ENCODE results near the gene IL12B. TPM values are rescaled to one million over a fixed set of nuclear protein-coding genes. Genes with fewer than 3 reads are reported as not detected.
A peak's percentile ranks its signal among the peaks of the same experiment; 100 is the strongest.

IL12B gene
- total RNA-seq, 1 experiment from 2014 or later, result not detected

DNA sequence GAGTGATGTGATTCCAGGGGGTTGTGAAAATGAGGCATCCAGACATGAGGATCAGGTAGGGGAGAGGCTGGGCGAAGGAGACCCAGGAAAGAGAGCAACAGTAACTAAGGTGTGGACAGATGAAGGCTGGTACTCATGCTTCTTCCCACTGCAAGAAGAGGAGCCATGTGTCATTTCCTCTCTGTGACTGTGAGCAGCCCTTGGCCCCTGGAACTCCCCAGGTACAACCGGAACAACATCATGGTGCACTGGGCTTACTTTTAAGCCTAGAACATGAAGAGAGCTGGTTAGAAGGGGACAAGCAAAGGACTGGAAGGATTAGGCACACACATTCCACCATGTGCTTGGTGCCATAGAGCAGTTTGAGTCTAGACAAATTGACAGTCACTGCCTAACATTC lies 10.9 kb upstream of the IL12B start:
- intact Hi-C loops (cut with micrococcal nuclease; ENCODE audit: unreplicated experiment), result loop anchor here (5.0 kb wide), 2 partner anchors 54 to 566 kb away; no protein-coding TSS in a partner anchor
- POLR2A ChIA-PET (ENCODE audit: unreplicated experiment), result interaction anchor here (0.5 kb wide), 1 partner anchor 572 kb away, joined by 4 read pairs; no protein-coding TSS in a partner anchor
- CTCF ChIA-PET, result interaction anchor here (0.6 kb wide), 1 partner anchor 9 kb away, joined by 7 read pairs; no protein-coding TSS in a partner anchor
- no peaks in the 10 kb centered on the region for H3K9me2 ChIP-seq (ENCODE audit: insufficient read depth)
- no peak for DNase-seq
- H3K79me2 ChIP-seq (ENCODE audit: low read depth), result no peaks in the 10 kb centered on the region
- H3K4me1 ChIP-seq (replicated peaks; ENCODE audit: insufficient read depth), result peaks cover 39% of the 10 kb centered on the region
- no peak overlapping the region for H2AFZ ChIP-seq
- no peaks in the 10 kb centered on the region for H3K36me3 ChIP-seq (ENCODE audit: low read depth)
- no TSS peak for BruUV-seq (replicated peaks)
- no peaks in the 10 kb centered on the region for H4K20me1 ChIP-seq (ENCODE audit: insufficient read depth)
- peaks cover 34% of the 10 kb centered on the region for H3F3A ChIP-seq (ENCODE audit: insufficient read depth, low read depth)
- H3K4me3 ChIP-seq, result no peak overlapping the region
- H3K27me3 ChIP-seq (ENCODE audit: insufficient read depth, low read depth), result peaks cover 21% of the 10 kb centered on the region
- H3K27ac ChIP-seq, result no peak overlapping the region
- TF ChIP-seq EZH2 (IDR thresholded peaks at IDR 0.05; ENCODE audit: low read depth), result no peak
- TF ChIP-seq, protein P1, sequence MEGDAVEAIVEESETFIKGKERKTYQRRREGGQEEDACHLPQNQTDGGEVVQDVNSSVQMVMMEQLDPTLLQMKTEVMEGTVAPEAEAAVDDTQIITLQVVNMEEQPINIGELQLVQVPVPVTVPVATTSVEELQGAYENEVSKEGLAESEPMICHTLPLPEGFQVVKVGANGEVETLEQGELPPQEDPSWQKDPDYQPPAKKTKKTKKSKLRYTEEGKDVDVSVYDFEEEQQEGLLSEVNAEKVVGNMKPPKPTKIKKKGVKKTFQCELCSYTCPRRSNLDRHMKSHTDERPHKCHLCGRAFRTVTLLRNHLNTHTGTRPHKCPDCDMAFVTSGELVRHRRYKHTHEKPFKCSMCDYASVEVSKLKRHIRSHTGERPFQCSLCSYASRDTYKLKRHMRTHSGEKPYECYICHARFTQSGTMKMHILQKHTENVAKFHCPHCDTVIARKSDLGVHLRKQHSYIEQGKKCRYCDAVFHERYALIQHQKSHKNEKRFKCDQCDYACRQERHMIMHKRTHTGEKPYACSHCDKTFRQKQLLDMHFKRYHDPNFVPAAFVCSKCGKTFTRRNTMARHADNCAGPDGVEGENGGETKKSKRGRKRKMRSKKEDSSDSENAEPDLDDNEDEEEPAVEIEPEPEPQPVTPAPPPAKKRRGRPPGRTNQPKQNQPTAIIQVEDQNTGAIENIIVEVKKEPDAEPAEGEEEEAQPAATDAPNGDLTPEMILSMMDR (conservative IDR thresholded peaks at IDR 0.05), result no peak
- H3K4me2 ChIP-seq, result no peak overlapping the region; the same call in 1 of the 2 replicates
- H3K9me3 ChIP-seq (ENCODE audit: insufficient read depth, low read depth), result peaks cover 10% of the 10 kb centered on the region

DNA sequence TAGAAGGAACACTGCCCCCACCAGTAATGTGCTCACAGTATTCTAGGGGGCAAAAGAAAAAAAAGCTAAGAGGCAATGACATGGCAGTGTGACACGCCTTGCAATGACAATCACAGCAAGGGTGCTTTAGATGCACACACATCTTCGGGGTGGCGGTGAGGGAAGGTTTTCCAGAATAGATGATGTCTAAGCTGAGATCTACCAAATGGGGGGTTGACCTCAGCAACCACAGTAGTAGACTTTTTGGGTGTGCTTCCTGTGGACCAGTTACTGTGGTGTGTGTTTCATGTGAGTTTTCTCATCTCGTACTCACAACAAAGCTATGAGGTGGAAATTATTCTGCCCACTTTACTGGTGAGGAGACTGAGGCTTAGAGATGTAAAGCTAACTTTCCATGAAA lies 10.2 kb upstream of the IL12B start:
- CTCF ChIA-PET, result no interaction called here
- no TSS peak for BruUV-seq (replicated peaks)
- Histone ChIP-seq H3K9me3 (ENCODE audit: insufficient read depth, low read depth) (peaks cover 10% of the 10 kb centered on the region), H3K4me3 (no peak overlapping the region), H2AFZ (no peak overlapping the region), H3K79me2 (ENCODE audit: low read depth) (no peaks in the 10 kb centered on the region), H3F3A (ENCODE audit: insufficient read depth, low read depth) (peaks cover 34% of the 10 kb centered on the region), H3K27ac (no peak overlapping the region), H3K4me1 (replicated peaks; ENCODE audit: insufficient read depth) (peaks cover 39% of the 10 kb centered on the region), H3K36me3 (ENCODE audit: low read depth) (no peaks in the 10 kb centered on the region), H3K27me3 (ENCODE audit: insufficient read depth, low read depth) (peaks cover 14% of the 10 kb centered on the region), H3K9me2 (ENCODE audit: insufficient read depth) (no peaks in the 10 kb centered on the region), H3K4me2 (no peak overlapping the region), H4K20me1 (ENCODE audit: insufficient read depth) (no peaks in the 10 kb centered on the region)
- POLR2A ChIA-PET (ENCODE audit: unreplicated experiment), result no interaction called here
- no peak for DNase-seq
- no peak for TF ChIP-seq EZH2 (IDR thresholded peaks at IDR 0.05; ENCODE audit: low read depth)
- TF ChIP-seq, protein P1 (conservative IDR thresholded peaks at IDR 0.05), result no peak
- intact Hi-C loops (cut with micrococcal nuclease; ENCODE audit: unreplicated experiment), result loop anchor here (5.0 kb wide), 2 partner anchors 53 to 567 kb away; no protein-coding TSS in a partner anchor

DNA sequence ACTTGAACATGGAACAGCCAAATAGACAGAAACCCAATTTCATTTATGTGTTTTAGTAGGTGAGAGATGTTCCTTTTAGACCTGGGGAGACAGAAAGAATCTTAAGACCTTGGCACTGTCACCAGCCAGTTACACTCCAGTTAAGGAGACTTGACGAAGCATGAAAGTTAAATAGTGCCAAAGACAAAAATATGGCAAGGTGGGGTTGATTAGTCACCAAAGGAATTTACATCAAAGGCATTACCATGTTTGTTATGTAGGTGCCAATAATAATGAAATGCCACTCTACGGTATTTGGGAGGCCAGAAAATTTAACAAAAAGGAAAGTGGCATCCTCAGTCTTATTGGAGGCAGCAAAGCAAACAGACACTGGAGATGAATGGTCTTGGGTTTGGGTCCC lies 9.2 kb upstream of the IL12B start:
- Histone ChIP-seq H3F3A (ENCODE audit: insufficient read depth, low read depth) (peaks cover 34% of the 10 kb centered on the region), H3K9me2 (ENCODE audit: insufficient read depth) (no peaks in the 10 kb centered on the region), H3K36me3 (ENCODE audit: low read depth) (no peaks in the 10 kb centered on the region), H3K9me3 (ENCODE audit: insufficient read depth, low read depth) (peaks cover 6% of the 10 kb centered on the region; the same call in 1 of the 2 replicates), H3K4me1 (replicated peaks; ENCODE audit: insufficient read depth) (peaks cover 39% of the 10 kb centered on the region), H3K4me3 (no peak overlapping the region), H3K79me2 (ENCODE audit: low read depth) (no peaks in the 10 kb centered on the region), H3K4me2 (no peak overlapping the region), H4K20me1 (ENCODE audit: insufficient read depth) (no peaks in the 10 kb centered on the region; the same call in 1 of the 2 replicates), H2AFZ (no peak overlapping the region), H3K27ac (no peak overlapping the region), H3K27me3 (ENCODE audit: insufficient read depth, low read depth) (0 out of 2 replicates have a peak, but pooled peaks cover 4% of the 10 kb centered on the region)
- DNase-seq, result peak in 1 of 2 experiments; percentile 60
- ChIA-PET CTCF (interaction anchor here (0.6 to 0.7 kb wide), 2 partner anchors 89 to 306 kb away, joined by 5 to 7 read pairs; no protein-coding TSS in a partner anchor), POLR2A (ENCODE audit: unreplicated experiment) (no interaction called here)
- intact Hi-C loops (cut with micrococcal nuclease; ENCODE audit: unreplicated experiment), result loop anchor here (5.0 kb wide), 2 partner anchors 178 to 243 kb away; no protein-coding TSS in a partner anchor
- TF ChIP-seq EZH2 (IDR thresholded peaks at IDR 0.05; ENCODE audit: low read depth), result no peak
- TF ChIP-seq, protein P1 (conservative IDR thresholded peaks at IDR 0.05), result no peak
- BruUV-seq (replicated peaks), result no TSS peak

All from PC-9 (cell line).